Measurements from ENCODE around the gene ANKLE1.

The ANKLE1 gene

GRCh38 chr19:17327654-17328516, 46.2 kb downstream of the ANKLE1 start:
- DNase-seq: no peak

- no peak for DNase-seq
Measured at GRCh38 chr19:17328517-17329365, 47.0 kb downstream of the ANKLE1 start.

GRCh38 chr19:17329366-17330261, 47.9 kb downstream of the ANKLE1 start:
- DNase-seq: no peak

GRCh38 chr19:17330262-17331044, 48.8 kb downstream of the ANKLE1 start:
- DNase-seq: no peak

GRCh38 chr19:17331045-17331558, 49.4 kb downstream of the ANKLE1 start:
- DNase-seq: no peak

GRCh38 chr19:17332360-17332676, 50.6 kb downstream of the ANKLE1 start:
- no peak for DNase-seq

- no peak for DNase-seq
Measured at GRCh38 chr19:17332677-17333581, 51.2 kb downstream of the ANKLE1 start.

- DNase-seq: no peak
Measured at GRCh38 chr19:17333611-17334413, 52.1 kb downstream of the ANKLE1 start.

GRCh38 chr19:17334414-17335409, 53.0 kb downstream of the ANKLE1 start, which contains the start of gene ANO8:
TSS of gene ANO8 (minus strand) at chr19:17334855. CDS start at chr19:17334670, 185 bp downstream.
- DNase-seq: peak; percentile 95

GRCh38 chr19:17335575-17335974, 53.9 kb downstream of the ANKLE1 start:
- no peak for DNase-seq

All from NCI-H510A (cell line).